GM21786 (cell line): Measurements from ENCODE around the gene LPO.

Experiments used
- ATAC-seq: cut with Tn5 transposase; IDR thresholded peaks from one replicate; pipeline ENCODE4 v1.9.1; 2021; ENCODE audit not compliant: unreplicated experiment

The LPO gene

DNA sequence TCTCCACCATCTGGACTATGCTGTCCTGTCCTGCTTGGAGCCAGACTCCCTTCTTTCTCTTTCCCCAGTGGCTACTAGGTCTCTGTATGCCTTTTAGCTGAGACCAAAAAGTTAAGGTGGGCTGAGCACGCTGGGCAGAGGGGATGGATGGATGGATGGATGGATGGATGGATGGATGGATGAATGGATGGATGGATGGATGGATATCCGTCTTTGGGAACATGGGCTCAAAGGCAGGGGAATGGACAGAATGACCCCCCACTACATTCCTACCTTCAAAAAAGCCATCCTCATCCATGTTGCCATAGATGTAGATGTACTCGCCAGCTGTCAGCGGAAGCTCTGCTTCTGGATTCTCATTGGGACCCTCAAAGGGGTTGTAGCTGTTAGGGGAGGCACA, 77.4 kb downstream of the LPO start:
- ATAC-seq: no peak

DNA sequence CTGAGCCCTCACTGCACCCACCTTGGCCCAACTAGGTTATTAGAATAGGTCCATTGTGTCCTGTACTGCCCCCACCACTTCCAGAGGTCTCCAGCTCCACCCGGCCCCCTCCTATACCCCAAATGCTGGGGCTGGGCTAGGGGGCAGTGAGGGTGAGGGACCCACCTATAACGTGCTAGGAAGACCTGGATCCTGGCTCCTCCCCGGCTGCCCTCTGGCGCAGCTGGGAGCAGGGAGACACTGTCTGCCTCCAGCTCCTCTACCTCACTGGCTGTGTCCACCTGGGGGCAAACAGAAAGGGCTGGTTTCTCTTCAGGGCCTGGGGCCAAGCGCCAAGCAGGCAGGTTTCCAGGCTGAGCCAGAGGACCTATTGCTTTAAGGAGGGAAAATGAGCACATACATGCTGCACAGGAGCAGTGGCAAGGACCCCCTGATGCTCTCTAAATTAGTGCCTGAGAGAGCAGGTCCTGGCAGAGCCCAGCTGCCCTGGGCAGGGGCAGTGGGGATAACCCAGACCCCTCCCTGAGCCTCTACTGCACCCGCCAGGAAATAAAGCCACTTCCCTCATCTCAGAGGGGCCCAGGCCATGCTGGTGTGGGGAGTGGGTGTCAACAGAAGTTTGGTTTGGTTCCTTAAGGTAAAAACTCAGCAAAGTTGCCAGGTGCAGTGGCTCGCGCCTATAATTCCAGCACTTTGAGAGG, 78.0 kb downstream of the LPO start:
- ATAC-seq: no peak

DNA sequence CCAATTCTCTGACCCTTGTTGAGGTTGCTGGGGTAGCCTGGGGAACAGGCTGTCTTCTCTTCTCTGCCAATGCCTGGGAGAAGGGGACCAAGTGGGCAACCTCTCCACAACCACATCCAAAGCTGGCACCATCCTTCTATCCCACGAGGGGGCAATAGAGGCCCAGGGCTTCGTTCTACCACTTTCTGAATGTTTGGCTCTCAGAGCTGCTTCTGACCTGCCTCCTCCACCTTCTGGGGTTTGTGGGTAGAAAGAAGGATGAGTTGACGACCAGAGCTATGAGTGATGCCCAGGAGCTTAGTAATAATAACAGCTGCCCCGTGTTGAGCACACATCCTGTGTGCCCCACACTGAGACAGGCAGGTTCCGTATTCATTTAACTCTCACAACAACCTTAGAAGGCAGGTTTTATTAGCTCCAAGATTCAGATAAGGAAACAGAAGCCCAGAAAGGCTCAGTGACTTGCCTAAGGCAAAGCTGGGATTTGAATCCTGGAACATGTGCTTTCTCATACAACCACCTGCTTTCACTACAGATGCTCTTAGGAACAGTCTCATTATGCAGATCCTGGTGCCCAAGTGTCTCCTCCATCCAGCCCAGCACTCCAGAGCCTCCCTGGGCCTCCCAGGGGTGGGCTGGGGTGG, 79.2 kb downstream of the LPO start:
- ATAC-seq: peak; percentile 86

DNA sequence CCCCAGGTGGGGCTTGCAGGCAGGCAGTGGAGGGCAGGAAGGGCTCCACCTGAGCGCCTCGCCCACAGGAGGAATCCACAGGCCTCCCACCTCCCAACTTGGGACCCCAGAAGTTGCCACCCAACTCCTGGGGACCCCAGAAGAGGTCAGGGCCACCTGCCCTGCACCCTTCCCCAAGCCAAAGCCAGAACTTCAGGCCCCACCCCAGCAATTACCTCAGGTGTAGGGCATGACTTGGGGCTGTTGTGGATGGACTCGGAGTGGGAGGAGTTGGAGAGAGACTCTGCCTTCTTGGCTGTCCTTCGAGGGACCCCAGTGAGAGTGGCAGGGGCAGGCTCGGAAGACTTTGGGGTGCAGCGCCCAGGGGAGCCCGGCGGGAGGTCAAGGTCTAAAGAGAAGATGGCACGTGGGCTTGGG, 79.7 kb downstream of the LPO start:
- ATAC-seq: no peak
